ENCODE measurements around the gene TDP2. TPM values are rescaled to one million over a fixed set of nuclear protein-coding genes. Genes with fewer than 3 reads are reported as not detected.
"Not testable (repeated sequence)": the region's sequence is repeated elsewhere in the genome, so short reads cannot be mapped to it uniquely, and the experiment has no call there.

Gene TDP2
- total RNA-seq, 2 donors from 2014 or later, result 18.5 to 22.2 TPM

- H3K9me3 ChIP-seq, result no peaks in the 10 kb centered on the region
- no peak for TF ChIP-seq CTCF (IDR thresholded peaks at IDR 0.05)
Measured at GRCh38 chr6:24686946-24687345, 20.2 kb upstream of the TDP2 start.

DNA sequence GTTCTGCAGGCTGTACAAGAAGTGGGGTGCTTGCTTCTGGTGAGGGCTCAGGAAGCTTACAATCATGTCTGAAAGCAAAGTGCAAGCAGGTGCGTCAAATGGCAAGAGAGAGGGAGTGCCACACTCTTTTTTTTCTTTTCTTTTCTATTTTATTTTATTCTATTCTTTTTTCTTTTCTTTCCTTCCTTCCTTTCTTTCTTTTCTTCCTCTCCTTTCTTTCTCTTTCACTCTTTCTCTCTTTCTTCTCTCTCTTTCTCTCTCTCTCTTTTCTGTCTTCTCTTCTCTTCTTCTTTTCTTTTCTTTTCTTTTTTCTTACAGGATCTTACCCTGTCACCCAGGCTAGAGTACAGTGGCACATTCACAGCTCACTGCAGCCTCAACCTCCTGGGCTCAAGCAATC lies 19.7 kb upstream of the TDP2 start:
- no peaks in the 10 kb centered on the region for H3K27me3 ChIP-seq

More at GRCh38 chr6:24686946-24687345, 20.2 kb upstream of the TDP2 start:
- H3K4me3 ChIP-seq, result no peak overlapping the region
- peaks cover 0 to 12% of the 10 kb centered on the region in 2 donors for H3K4me1 ChIP-seq
- H3K36me3 ChIP-seq, result no peaks in the 10 kb centered on the region
- DNase-seq (ENCODE audit: low spot score), result no peak
- H3K27me3 ChIP-seq, result no peaks in the 10 kb centered on the region
- H3K27ac ChIP-seq, result no peak overlapping the region

DNA sequence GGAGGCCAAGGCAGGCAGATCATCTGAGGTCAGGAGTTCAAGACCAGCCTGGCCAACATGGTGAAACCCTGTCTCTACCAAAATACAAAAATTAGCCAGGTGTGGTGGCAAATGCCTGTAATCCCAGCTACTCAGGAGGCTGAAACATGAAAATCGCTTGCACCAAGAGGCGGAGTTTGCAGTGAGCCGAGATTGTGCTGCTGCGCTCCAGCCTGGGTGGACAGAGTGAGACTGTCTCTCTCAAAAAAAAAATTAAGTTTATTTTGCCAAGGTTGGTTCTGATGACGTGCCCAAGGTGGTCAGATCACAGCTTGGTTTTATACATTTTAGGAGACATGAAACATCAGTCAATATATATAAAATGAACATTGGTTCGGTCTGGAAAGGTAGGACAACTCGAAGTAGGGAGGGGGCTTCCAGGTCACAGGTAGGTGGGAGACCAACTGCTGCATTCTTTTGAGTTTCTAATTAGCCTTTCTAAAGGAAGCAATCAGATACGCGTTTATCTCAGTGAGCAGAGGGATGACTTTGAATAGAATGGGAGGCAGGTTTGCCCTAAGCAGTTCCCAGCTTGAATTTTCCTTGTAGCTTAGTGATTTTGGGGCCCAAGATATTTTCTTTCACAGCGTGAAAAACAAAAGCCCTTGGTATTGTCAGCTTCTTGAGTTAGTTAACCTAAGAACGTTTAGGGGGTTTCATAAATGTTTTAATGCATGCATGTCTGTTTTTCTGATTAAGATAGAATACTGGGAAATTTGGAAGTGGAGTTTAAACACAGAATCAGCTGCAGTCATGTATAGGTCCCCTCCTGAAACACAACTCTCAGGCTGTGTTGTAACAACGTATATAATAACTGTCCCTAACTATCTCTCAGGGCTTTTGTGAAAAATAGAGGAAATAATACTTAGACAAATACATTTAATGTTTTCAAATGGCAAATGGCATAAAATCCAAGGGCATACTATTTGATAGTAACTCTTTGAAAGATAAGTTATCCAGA lies 16.9 kb upstream of the TDP2 start:
- no peak for TF ChIP-seq CTCF (IDR thresholded peaks at IDR 0.05)
- Histone ChIP-seq H3K36me3 (no peaks in the 10 kb centered on the region), H3K27ac (no peak overlapping the region), H3K4me3 (no peak overlapping the region), H3K27me3 (no peaks in the 10 kb centered on the region), H3K4me1 (no peaks in the 10 kb centered on the region), H3K9me3 (no peaks in the 10 kb centered on the region)
- DNase-seq (ENCODE audit: low spot score), result no peak

More for the DNA sequence above, 19.7 kb upstream of the TDP2 start:
- no peak overlapping the region for H3K4me3 ChIP-seq
- TF ChIP-seq CTCF (IDR thresholded peaks at IDR 0.05), result no peak
- H3K36me3 ChIP-seq, result no peaks in the 10 kb centered on the region
- no peak overlapping the region for H3K27ac ChIP-seq
- H3K4me1 ChIP-seq, result peaks cover 0 to 7% of the 10 kb centered on the region in 2 donors
- DNase-seq (ENCODE audit: low spot score), result no peak
- H3K9me3 ChIP-seq, result no peaks in the 10 kb centered on the region

DNA sequence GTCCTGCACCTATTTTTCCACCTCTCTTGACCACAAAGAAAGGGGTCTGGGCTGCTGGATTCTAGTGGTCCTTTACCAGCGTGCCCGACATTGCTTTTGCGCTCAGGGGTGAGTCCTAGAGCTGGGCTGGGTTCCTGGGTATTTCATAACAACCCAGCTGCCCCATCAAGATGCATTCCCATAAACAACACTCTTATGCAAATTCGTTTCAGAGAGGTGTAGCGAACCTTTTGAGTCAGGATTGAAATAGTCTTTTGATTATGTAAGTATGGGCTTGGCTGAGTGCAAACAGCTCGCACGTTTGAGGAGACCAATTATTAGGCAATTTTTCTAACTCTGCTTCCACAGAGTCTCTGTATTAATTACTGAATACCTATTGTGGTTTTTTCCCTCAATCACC lies 13.9 kb upstream of the TDP2 start:
- no peaks in the 10 kb centered on the region for H3K9me3 ChIP-seq
- no peak for TF ChIP-seq CTCF (IDR thresholded peaks at IDR 0.05)
- no peaks in the 10 kb centered on the region for H3K27me3 ChIP-seq
- no peak overlapping the region for H3K4me3 ChIP-seq
- no peaks in the 10 kb centered on the region for H3K4me1 ChIP-seq
- H3K27ac ChIP-seq, result no peak overlapping the region
- DNase-seq (ENCODE audit: low spot score), result no peak
- no peaks in the 10 kb centered on the region for H3K36me3 ChIP-seq

GRCh38 chr6:24678792-24679352 lies 12.2 kb upstream of the TDP2 start:
- H3K27me3 ChIP-seq; H3K4me1 ChIP-seq; H3K36me3 ChIP-seq; H3K27ac ChIP-seq; H3K4me3 ChIP-seq; H3K9me3 ChIP-seq; DNase-seq (ENCODE audit: low spot score): not testable (repeated sequence)

GRCh38 chr6:24673625-24674024 lies 6.9 kb upstream of the TDP2 start:
- Histone ChIP-seq H3K4me3 (no peak overlapping the region), H3K27ac (no peak overlapping the region), H3K36me3 (no peaks in the 10 kb centered on the region), H3K4me1 (peaks cover 0 to 3% of the 10 kb centered on the region in 2 donors), H3K9me3 (no peaks in the 10 kb centered on the region), H3K27me3 (no peaks in the 10 kb centered on the region)
- no peak for DNase-seq (ENCODE audit: low spot score)
- no peak for TF ChIP-seq CTCF (IDR thresholded peaks at IDR 0.05)

All from right atrium auricular region (tissue), 2 donors.